Brain microvascular endothelial cell (primary cell): ENCODE data around the gene C19orf44.
"Not testable (repeated sequence)": the region's sequence is repeated elsewhere in the genome, so short reads cannot be mapped to it uniquely, and the experiment has no call there.

Source experiments
- DNase-seq: peaks from one replicate; pipeline ENCODE4 v3.0.0-alpha.2; 2020
- H3K27ac ChIP-seq: fragments of 250-450 bp; sonication (Bioruptor Pico); 2 replicates; pipeline ENCODE4 v1.5.1; 2020; ENCODE audit warnings: mild to moderate bottlenecking, moderate library complexity
- H3K27me3 ChIP-seq: fragments of 250-450 bp; sonication (Bioruptor Pico); replicated peaks from 2 replicates; pipeline ENCODE4 v1.5.1; 2020; ENCODE audit warnings: mild to moderate bottlenecking
- H3K36me3 ChIP-seq: fragments of 250-450 bp; sonication (Bioruptor Pico); replicated peaks from 2 replicates; pipeline ENCODE4 v1.5.1; 2020; ENCODE audit warnings: mild to moderate bottlenecking
- H3K4me3 ChIP-seq: 2 replicates; pipeline ENCODE4 v1.5.1; 2011; ENCODE audit warnings: low read depth, mild to moderate bottlenecking, control low read depth, low read length, moderate library complexity
- CTCF ChIP-seq: IDR thresholded peaks from 2 replicates; pipeline ENCODE4 v1.5.1; 2011; ENCODE audit warnings: low read depth, mild to moderate bottlenecking, moderate library complexity, low read length, control low read depth, inconsistent platforms; ENCODE audit errors: missing control alignments
- in situ Hi-C: cut with HindIII; loops from 2 replicates; pipeline ENCODE4 v1.10.0; 2017; ENCODE audit warnings: low sequenced_read_pairs, low pct_ligation_motif_present

The C19orf44 gene

GRCh38 chr19:16472992-16473391 is 23.2 kb upstream of the C19orf44 start:
- H3K36me3 ChIP-seq: no peaks in the 10 kb centered on the region
- H3K4me3 ChIP-seq: no peak overlapping the region
- no peak overlapping the region for H3K27ac ChIP-seq
- in situ Hi-C loops: no loop called here
- no peak for TF ChIP-seq CTCF
- H3K27me3 ChIP-seq: no peaks in the 10 kb centered on the region
- DNase-seq: no peak

GRCh38 chr19:16473875-16474392 is 22.3 kb upstream of the C19orf44 start:
- Histone ChIP-seq H3K36me3 (no peaks in the 10 kb centered on the region), H3K27ac (no peak overlapping the region), H3K4me3 (no peak overlapping the region), H3K27me3 (no peaks in the 10 kb centered on the region)
- no peak for TF ChIP-seq CTCF
- DNase-seq: no peak
- in situ Hi-C loops: no loop called here

- Histone ChIP-seq H3K27me3 (no peaks in the 10 kb centered on the region), H3K27ac (no peak overlapping the region), H3K4me3 (no peak overlapping the region), H3K36me3 (no peaks in the 10 kb centered on the region)
- DNase-seq: no peak
- no peak for TF ChIP-seq CTCF
- in situ Hi-C loops: no loop called here
These were observed 19.8 kb upstream of the C19orf44 start for GRCh38 chr19:16476401-16476800.

- in situ Hi-C loops: no loop called here
These were observed 18.9 kb upstream of the C19orf44 start for GRCh38 chr19:16477311-16477710.

GRCh38 chr19:16482745-16483144 is 13.4 kb upstream of the C19orf44 start:
- H3K27ac ChIP-seq: no peak overlapping the region
- H3K36me3 ChIP-seq: no peaks in the 10 kb centered on the region
- no peak for DNase-seq
- no peaks in the 10 kb centered on the region for H3K27me3 ChIP-seq
- TF ChIP-seq CTCF: no peak
- no peak overlapping the region for H3K4me3 ChIP-seq
- in situ Hi-C loops: no loop called here

More at GRCh38 chr19:16477311-16477710, 18.9 kb upstream of the C19orf44 start:
- TF ChIP-seq CTCF: no peak
- no peaks in the 10 kb centered on the region for H3K36me3 ChIP-seq
- DNase-seq: no peak
- no peak overlapping the region for H3K27ac ChIP-seq
- H3K4me3 ChIP-seq: no peak overlapping the region
- no peaks in the 10 kb centered on the region for H3K27me3 ChIP-seq

GRCh38 chr19:16486476-16486875 is 9.7 kb upstream of the C19orf44 start:
- H3K36me3 ChIP-seq, H3K27ac ChIP-seq, in situ Hi-C loops, DNase-seq, H3K4me3 ChIP-seq, H3K27me3 ChIP-seq: not testable (repeated sequence)
